Stimulated activated effector memory CD8-positive, alpha-beta T cell treated with anti-CD3 and anti-CD28 coated beads, Interleukin-12 subunit alpha, Interleukin-12 subunit beta, amount 100 ng/mL, for 72 hours (primary cell): ENCODE data around the gene OPTN.
"Not testable (repeated sequence)": the region's sequence is repeated elsewhere in the genome, so short reads cannot be mapped to it uniquely, and the experiment has no call there.

Experiments
- ATAC-seq: fragments of 150-1000 bp; cut with Tn5 transposase; 2 replicates; pipeline ENCODE4 v1.10.0; 2021
- DNase-seq, 2 donors: peaks; one replicate each; pipeline ENCODE4 v3.0.0; 2021 to 2022; ENCODE audit warnings: low spot score in 2 of 2
- H3K27ac Mint-ChIP-seq: one replicate; pipeline ENCODE4 v1.8.0; 2022; ENCODE audit warnings: mild to moderate bottlenecking, mixed read lengths
- H3K36me3 Mint-ChIP-seq: one replicate; pipeline ENCODE4 v1.8.0; 2022; ENCODE audit warnings: mild to moderate bottlenecking, mixed read lengths
- H3K4me1 Mint-ChIP-seq: one replicate; pipeline ENCODE4 v1.8.0; 2022; ENCODE audit warnings: mixed read lengths
- H3K4me3 Mint-ChIP-seq: one replicate; pipeline ENCODE4 v1.8.0; 2022; ENCODE audit warnings: mild to moderate bottlenecking, mixed read lengths
- H3K9me3 Mint-ChIP-seq: one replicate; pipeline ENCODE4 v1.8.0; 2022; ENCODE audit warnings: mixed read lengths

Gene OPTN

GRCh38 chr10:13139676-13140075, 39.7 kb downstream of the OPTN start:
- DNase-seq (no peak), ATAC-seq (no peak)
- Mint-ChIP-seq H3K9me3 (peaks cover 4% of the 10 kb centered on the region), H3K36me3 (peaks cover 87% of the 10 kb centered on the region), H3K27ac (no peak overlapping the region), H3K4me1 (no peaks in the 10 kb centered on the region), H3K4me3 (no peak overlapping the region)

DNA sequence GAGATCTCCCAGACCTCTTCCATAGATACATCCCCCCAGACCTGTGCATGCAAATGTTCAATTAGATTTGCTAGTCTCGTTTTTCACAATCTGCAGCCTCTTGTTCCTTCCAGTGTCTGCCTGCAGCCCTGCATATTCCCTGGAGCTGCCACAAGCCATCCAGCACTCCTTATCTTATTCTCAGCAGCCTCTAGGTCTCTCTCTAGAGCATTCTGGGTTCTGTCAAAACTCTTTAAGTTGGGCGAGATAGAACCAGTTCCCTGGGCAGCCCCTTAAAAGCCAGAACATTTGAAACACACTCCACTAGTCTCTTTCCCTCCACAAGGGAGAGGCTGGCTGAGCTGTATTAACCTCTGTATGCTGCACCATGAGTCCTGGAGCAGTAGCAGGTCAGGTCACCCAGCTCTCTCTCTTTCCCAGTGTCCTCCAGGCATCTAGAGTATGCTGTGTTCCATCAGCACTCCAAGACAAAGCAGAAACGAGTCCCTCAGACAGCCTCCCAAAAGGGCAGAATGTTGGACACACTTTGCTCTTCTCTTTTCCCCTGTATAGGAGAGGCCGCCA, 40.7 kb downstream of the OPTN start:
- Mint-ChIP-seq H3K4me1 (no peaks in the 10 kb centered on the region), H3K4me3 (no peak overlapping the region), H3K9me3 (peaks cover 10% of the 10 kb centered on the region), H3K27ac (no peak overlapping the region), H3K36me3 (peaks cover 77% of the 10 kb centered on the region)
- ATAC-seq (no peak), DNase-seq (no peak)

- H3K36me3 Mint-ChIP-seq, result peaks cover 46% of the 10 kb centered on the region
- H3K27ac Mint-ChIP-seq, result no peak overlapping the region
- H3K4me3 Mint-ChIP-seq, result no peak overlapping the region
- DNase-seq (no peak), ATAC-seq (no peak)
- peaks cover 14% of the 10 kb centered on the region for H3K9me3 Mint-ChIP-seq
- H3K4me1 Mint-ChIP-seq, result no peaks in the 10 kb centered on the region
Measured at GRCh38 chr10:13143766-13144165, 43.8 kb downstream of the OPTN start.

- H3K4me1 Mint-ChIP-seq, result no peaks in the 10 kb centered on the region
- peaks cover 37% of the 10 kb centered on the region for H3K36me3 Mint-ChIP-seq
- no peak overlapping the region for H3K4me3 Mint-ChIP-seq
- no peak overlapping the region for H3K27ac Mint-ChIP-seq
- ATAC-seq (no peak), DNase-seq (no peak)
- H3K9me3 Mint-ChIP-seq, result peaks cover 14% of the 10 kb centered on the region
Measured at GRCh38 chr10:13144814-13145213, 44.9 kb downstream of the OPTN start.

GRCh38 chr10:13146379-13146778, 46.4 kb downstream of the OPTN start:
- Mint-ChIP-seq H3K27ac (no peak overlapping the region), H3K4me1 (no peaks in the 10 kb centered on the region), H3K4me3 (no peak overlapping the region), H3K9me3 (peaks cover 14% of the 10 kb centered on the region), H3K36me3 (peaks cover 21% of the 10 kb centered on the region)
- DNase-seq, result no peak
- ATAC-seq, result no peak

- peaks cover 14% of the 10 kb centered on the region for H3K9me3 Mint-ChIP-seq
- no peak overlapping the region for H3K4me3 Mint-ChIP-seq
- H3K27ac Mint-ChIP-seq, result no peak overlapping the region
- ATAC-seq, result no peak
- H3K4me1 Mint-ChIP-seq, result no peaks in the 10 kb centered on the region
- DNase-seq, result no peak
- H3K36me3 Mint-ChIP-seq, result peaks cover 13% of the 10 kb centered on the region
Measured at GRCh38 chr10:13147161-13147560, 47.2 kb downstream of the OPTN start.

DNA sequence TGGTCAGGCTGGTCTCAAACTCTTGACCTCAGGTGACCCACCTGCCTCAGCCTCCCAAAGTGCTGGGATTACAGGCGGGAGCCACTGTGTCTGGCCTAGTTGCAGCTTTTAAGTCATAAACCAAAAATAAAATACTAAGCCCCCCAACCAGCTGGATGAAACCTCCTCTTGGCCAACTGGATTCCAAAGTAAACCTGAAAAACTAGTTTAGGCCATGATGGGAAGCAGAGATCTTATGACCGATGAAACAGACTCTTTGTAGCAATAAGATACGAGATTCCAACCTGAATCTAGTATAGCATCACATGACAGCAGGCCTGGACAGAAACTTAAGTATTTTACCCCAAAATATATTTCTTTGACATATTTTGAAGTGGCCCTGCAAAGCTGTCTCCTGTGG, 52.3 kb downstream of the OPTN start:
- no peaks in the 10 kb centered on the region for H3K36me3 Mint-ChIP-seq
- no peak overlapping the region for H3K4me3 Mint-ChIP-seq
- H3K27ac Mint-ChIP-seq, result no peak overlapping the region
- no peak for ATAC-seq
- H3K4me1 Mint-ChIP-seq, result no peaks in the 10 kb centered on the region
- H3K9me3 Mint-ChIP-seq, result peaks cover 4% of the 10 kb centered on the region
- no peak for DNase-seq

DNA sequence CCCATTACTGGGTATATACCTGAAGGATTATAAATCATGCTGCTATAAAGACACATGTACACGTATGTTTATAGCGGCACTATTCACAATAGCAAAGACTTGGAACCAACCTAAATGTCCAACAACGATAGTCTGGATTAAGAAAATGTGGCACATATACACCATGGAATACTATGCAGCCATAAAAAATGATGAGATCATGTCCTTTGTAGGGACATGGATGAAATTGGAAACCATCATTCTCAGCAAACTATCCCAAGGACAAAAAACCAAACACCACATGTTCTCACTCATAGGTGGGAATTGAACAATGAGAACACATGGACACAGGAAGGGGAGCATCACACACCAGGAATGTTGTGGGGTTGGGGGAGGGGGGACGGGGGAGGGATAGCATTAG, 55.9 kb downstream of the OPTN start:
- H3K27ac Mint-ChIP-seq, H3K9me3 Mint-ChIP-seq: not testable (repeated sequence)

DNA sequence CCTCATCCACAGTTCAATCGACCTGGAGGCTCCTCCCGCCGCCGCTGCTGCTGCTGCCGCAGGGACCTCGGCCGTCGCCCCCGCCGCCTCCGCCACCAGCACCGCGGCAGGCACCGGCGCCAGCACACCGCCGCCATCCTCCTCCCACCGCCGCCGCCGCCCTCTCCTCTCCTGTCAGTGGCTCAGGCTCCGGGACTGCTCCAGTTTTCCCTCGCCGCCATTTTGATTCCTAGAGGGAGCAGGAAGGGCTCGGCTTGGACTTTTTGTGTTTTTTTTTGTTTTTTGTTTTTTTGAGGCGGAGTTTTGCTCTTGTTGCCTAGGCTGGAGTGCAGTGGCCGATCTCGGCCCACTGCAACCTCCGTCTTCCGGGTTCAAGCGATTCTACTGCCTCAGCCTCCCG, 58.4 kb downstream of the OPTN start:
- Mint-ChIP-seq H3K9me3 (no peaks in the 10 kb centered on the region), H3K4me3 (peak overlapping the region; percentile 61), H3K36me3 (no peaks in the 10 kb centered on the region), H3K4me1 (peaks cover 11% of the 10 kb centered on the region), H3K27ac (peak overlapping the region; percentile 82)
- no peak for DNase-seq
- no peak for ATAC-seq

More for the DNA sequence above, 55.9 kb downstream of the OPTN start:
- H3K4me3 Mint-ChIP-seq, H3K4me1 Mint-ChIP-seq, H3K36me3 Mint-ChIP-seq, DNase-seq, ATAC-seq: not testable (repeated sequence)

- H3K4me3 Mint-ChIP-seq, result peak within 1 kb of the TSS; percentile 83
- peak; percentile 87 to 97 for DNase-seq
- peaks cover 11% of the 10 kb centered on the region for H3K4me1 Mint-ChIP-seq
- H3K27ac Mint-ChIP-seq, result peak within 1 kb of the TSS; percentile 74
- no peaks in the 10 kb centered on the region for H3K9me3 Mint-ChIP-seq
- peaks cover 16% of the 10 kb centered on the region for H3K36me3 Mint-ChIP-seq
- peak; percentile 100 for ATAC-seq
Measured at GRCh38 chr10:13160934-13161856, 61.2 kb downstream of the OPTN start, which contains the start of gene MCM10. Gene MCM10, plus strand, starts transcription at chr10:13161558. Its CDS starts 2,645 bp downstream, at chr10:13164203.

DNA sequence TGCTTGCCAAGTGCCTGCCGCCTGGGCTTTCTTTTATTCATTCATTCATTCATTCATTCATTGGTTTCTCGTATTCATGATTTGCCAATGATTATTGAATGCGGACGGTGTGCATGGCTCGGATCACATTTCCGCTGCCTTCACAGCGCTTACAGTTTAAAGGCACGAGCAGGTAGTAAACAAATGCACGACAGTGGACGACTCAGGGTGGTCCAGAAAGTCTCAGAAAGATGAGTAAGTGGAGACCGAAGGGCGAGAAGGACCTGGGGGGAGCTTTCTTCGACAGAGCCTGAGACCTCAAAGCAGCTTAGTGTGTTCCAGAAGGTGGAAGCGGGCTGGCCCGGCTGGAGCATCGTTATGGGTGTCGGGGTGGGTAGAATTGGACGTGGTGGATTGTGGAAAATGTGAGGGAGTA, 61.9 kb downstream of the OPTN start:
- peaks cover 11% of the 10 kb centered on the region for H3K4me1 Mint-ChIP-seq
- peaks cover 16% of the 10 kb centered on the region for H3K36me3 Mint-ChIP-seq
- no peak for DNase-seq
- H3K27ac Mint-ChIP-seq, result peak overlapping the region; percentile 74
- no peaks in the 10 kb centered on the region for H3K9me3 Mint-ChIP-seq
- ATAC-seq, result peak; percentile 20
- H3K4me3 Mint-ChIP-seq, result peak overlapping the region; percentile 83

GRCh38 chr10:13163859-13164258, 63.9 kb downstream of the OPTN start:
- H3K36me3 Mint-ChIP-seq, result peaks cover 22% of the 10 kb centered on the region
- H3K9me3 Mint-ChIP-seq, result no peaks in the 10 kb centered on the region
- H3K4me3 Mint-ChIP-seq, result no peak overlapping the region
- no peak overlapping the region for H3K27ac Mint-ChIP-seq
- DNase-seq (no peak), ATAC-seq (no peak)
- peaks cover 11% of the 10 kb centered on the region for H3K4me1 Mint-ChIP-seq

DNA sequence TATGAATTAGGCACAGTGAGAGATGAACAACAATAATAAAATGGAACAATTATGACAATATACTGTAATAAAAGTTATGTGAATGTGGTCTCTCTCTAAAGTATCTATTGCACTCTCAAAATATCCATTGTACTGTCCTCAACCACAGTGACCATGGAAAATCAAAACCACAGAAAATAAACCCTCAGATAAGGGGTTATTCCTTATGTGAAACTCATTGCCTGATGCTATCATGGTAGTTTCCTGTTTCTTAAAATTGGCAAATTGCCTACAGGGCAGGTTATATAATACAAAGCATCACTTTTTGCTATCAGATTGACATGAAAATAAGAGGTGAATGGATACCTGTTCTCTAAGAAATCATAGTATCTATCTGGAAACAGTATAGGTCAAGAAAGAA, 65.2 kb downstream of the OPTN start:
- peaks cover 22% of the 10 kb centered on the region for H3K36me3 Mint-ChIP-seq
- H3K9me3 Mint-ChIP-seq, result no peaks in the 10 kb centered on the region
- peaks cover 11% of the 10 kb centered on the region for H3K4me1 Mint-ChIP-seq
- no peak overlapping the region for H3K27ac Mint-ChIP-seq
- no peak for ATAC-seq
- DNase-seq, result no peak
- H3K4me3 Mint-ChIP-seq, result no peak overlapping the region

GRCh38 chr10:13167568-13167967, 67.6 kb downstream of the OPTN start:
- H3K36me3 Mint-ChIP-seq, result peaks cover 46% of the 10 kb centered on the region
- ATAC-seq, result no peak
- no peak overlapping the region for H3K27ac Mint-ChIP-seq
- H3K9me3 Mint-ChIP-seq, result no peaks in the 10 kb centered on the region
- no peak overlapping the region for H3K4me3 Mint-ChIP-seq
- DNase-seq, result no peak
- H3K4me1 Mint-ChIP-seq, result peaks cover under 1% of the 10 kb centered on the region

GRCh38 chr10:13168781-13169180, 68.8 kb downstream of the OPTN start:
- no peak for DNase-seq
- Mint-ChIP-seq H3K27ac (no peak overlapping the region), H3K4me3 (no peak overlapping the region), H3K4me1 (no peaks in the 10 kb centered on the region), H3K36me3 (peaks cover 58% of the 10 kb centered on the region), H3K9me3 (no peaks in the 10 kb centered on the region)
- ATAC-seq, result no peak

DNA sequence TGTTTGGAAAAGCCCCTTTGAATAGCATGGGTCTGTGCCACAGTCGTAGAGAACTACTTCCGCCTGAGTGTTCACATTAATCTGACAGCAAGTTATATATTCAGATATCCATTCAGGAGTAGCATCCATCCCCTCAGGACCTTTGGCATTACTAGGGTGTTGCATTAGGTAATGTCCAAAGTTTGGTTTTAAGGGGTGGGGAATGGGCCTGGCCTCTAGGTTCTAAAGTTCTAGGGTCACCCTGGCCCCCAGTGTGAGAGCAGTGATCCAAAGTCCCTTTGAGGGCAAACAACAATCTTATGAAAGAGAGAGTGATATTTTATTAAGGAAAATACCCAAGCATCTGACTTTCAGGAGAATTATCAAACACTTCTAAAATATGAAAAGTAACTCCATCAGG, 73.7 kb downstream of the OPTN start:
- H3K4me3 Mint-ChIP-seq, result no peak overlapping the region
- H3K36me3 Mint-ChIP-seq, result peaks cover 85% of the 10 kb centered on the region
- no peak for DNase-seq
- no peak for ATAC-seq
- H3K4me1 Mint-ChIP-seq, result no peaks in the 10 kb centered on the region
- no peaks in the 10 kb centered on the region for H3K9me3 Mint-ChIP-seq
- no peak overlapping the region for H3K27ac Mint-ChIP-seq
